ENCODE data around the gene PRSS48. TPM values are rescaled to one million over a fixed set of nuclear protein-coding genes. Genes with fewer than 3 reads are reported as not detected.
A peak's percentile ranks its signal among the peaks of the same experiment; 100 is the strongest.

The PRSS48 gene
- total RNA-seq, 1 donor from 2014 or later = not detected

- no peaks in the 10 kb centered on the region for H3K27me3 ChIP-seq (ENCODE audit: control insufficient read depth, insufficient read depth, low read length)
- no peak for DNase-seq (ENCODE audit: low read depth)
- no peaks in the 10 kb centered on the region for H3K36me3 ChIP-seq (ENCODE audit: control insufficient read depth, insufficient read depth, low read length)
- TF ChIP-seq, protein P1, sequence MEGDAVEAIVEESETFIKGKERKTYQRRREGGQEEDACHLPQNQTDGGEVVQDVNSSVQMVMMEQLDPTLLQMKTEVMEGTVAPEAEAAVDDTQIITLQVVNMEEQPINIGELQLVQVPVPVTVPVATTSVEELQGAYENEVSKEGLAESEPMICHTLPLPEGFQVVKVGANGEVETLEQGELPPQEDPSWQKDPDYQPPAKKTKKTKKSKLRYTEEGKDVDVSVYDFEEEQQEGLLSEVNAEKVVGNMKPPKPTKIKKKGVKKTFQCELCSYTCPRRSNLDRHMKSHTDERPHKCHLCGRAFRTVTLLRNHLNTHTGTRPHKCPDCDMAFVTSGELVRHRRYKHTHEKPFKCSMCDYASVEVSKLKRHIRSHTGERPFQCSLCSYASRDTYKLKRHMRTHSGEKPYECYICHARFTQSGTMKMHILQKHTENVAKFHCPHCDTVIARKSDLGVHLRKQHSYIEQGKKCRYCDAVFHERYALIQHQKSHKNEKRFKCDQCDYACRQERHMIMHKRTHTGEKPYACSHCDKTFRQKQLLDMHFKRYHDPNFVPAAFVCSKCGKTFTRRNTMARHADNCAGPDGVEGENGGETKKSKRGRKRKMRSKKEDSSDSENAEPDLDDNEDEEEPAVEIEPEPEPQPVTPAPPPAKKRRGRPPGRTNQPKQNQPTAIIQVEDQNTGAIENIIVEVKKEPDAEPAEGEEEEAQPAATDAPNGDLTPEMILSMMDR (IDR thresholded peaks at IDR 0.05; ENCODE audit: insufficient read depth, low read length, poor library complexity, severe bottlenecking) = no peak
- H3K4me3 ChIP-seq (ENCODE audit: low read depth, low read length) = no peak overlapping the region
Measured at GRCh38 chr4:151322570-151322969, 45.6 kb downstream of the PRSS48 start.

- DNase-seq (ENCODE audit: low read depth) = no peak
- H3K36me3 ChIP-seq (ENCODE audit: control insufficient read depth, insufficient read depth, low read length) = no peaks in the 10 kb centered on the region
- no peak overlapping the region for H3K4me3 ChIP-seq (ENCODE audit: low read depth, low read length)
- no peaks in the 10 kb centered on the region for H3K27me3 ChIP-seq (ENCODE audit: control insufficient read depth, insufficient read depth, low read length)
- TF ChIP-seq, protein P1 (IDR thresholded peaks at IDR 0.05; ENCODE audit: insufficient read depth, low read length, poor library complexity, severe bottlenecking) = no peak
Measured at GRCh38 chr4:151323667-151324066, 46.7 kb downstream of the PRSS48 start.

- peak overlapping the region; percentile 62 for H3K4me3 ChIP-seq (ENCODE audit: low read depth, low read length)
- no peak for DNase-seq (ENCODE audit: low read depth)
- TF ChIP-seq, protein P1 (IDR thresholded peaks at IDR 0.05; ENCODE audit: insufficient read depth, low read length, poor library complexity, severe bottlenecking) = no peak
Measured at GRCh38 chr4:151324124-151324751, 47.3 kb downstream of the PRSS48 start.

GRCh38 chr4:151324752-151325110, 47.8 kb downstream of the PRSS48 start:
- DNase-seq (ENCODE audit: low read depth) = peak; percentile 53
- TF ChIP-seq, protein P1 (IDR thresholded peaks at IDR 0.05; ENCODE audit: insufficient read depth, low read length, poor library complexity, severe bottlenecking) = no peak
- H3K27me3 ChIP-seq (ENCODE audit: control insufficient read depth, insufficient read depth, low read length) = no peaks in the 10 kb centered on the region
- H3K4me3 ChIP-seq (ENCODE audit: low read depth, low read length) = peak overlapping the region; percentile 62
- H3K36me3 ChIP-seq (ENCODE audit: control insufficient read depth, insufficient read depth, low read length) = no peaks in the 10 kb centered on the region

More at GRCh38 chr4:151324124-151324751, 47.3 kb downstream of the PRSS48 start:
- Histone ChIP-seq H3K36me3 (ENCODE audit: control insufficient read depth, insufficient read depth, low read length) (no peaks in the 10 kb centered on the region), H3K27me3 (ENCODE audit: control insufficient read depth, insufficient read depth, low read length) (no peaks in the 10 kb centered on the region)

GRCh38 chr4:151325111-151325948, 48.4 kb downstream of the PRSS48 start, which contains the start of gene SH3D19:
TSS of gene SH3D19 (minus strand) at chr4:151325605. CDS start at chr4:151325352, 253 bp downstream.
- Histone ChIP-seq H3K27me3 (ENCODE audit: control insufficient read depth, insufficient read depth, low read length) (no peaks in the 10 kb centered on the region), H3K36me3 (ENCODE audit: control insufficient read depth, insufficient read depth, low read length) (no peaks in the 10 kb centered on the region), H3K4me3 (ENCODE audit: low read depth, low read length) (peak within 1 kb of the TSS; percentile 62)
- TF ChIP-seq, protein P1 (IDR thresholded peaks at IDR 0.05; ENCODE audit: insufficient read depth, low read length, poor library complexity, severe bottlenecking) = no peak
- no peak for DNase-seq (ENCODE audit: low read depth)
